Ramos (cell line): Measurements from ENCODE around the gene FAM174B.

ENCODE experiments used
- in situ Hi-C: fragments of 300-500 bp; cut with MboI; formaldehyde crosslinking; loops from one replicate; pipeline ENCODE4 v1.14.3; 2022; ENCODE audit warnings: low sequenced_read_pairs; ENCODE audit not compliant: unreplicated experiment

FAM174B gene

GRCh38 chr15:92655178-92655995 lies at the start of gene FAM174B:
TSS of gene FAM174B (minus strand) at chr15:92655775.
- in situ Hi-C loops = no loop called here

- in situ Hi-C loops = no loop called here
Measured at GRCh38 chr15:92696096-92696495, 40.5 kb upstream of the FAM174B start.

- in situ Hi-C loops = no loop called here
Measured at GRCh38 chr15:92693691-92694331, 38.2 kb upstream of the FAM174B start.

GRCh38 chr15:92690395-92690794 lies 34.8 kb upstream of the FAM174B start:
- in situ Hi-C loops = no loop called here

- in situ Hi-C loops = no loop called here
Measured at GRCh38 chr15:92687746-92688145, 32.2 kb upstream of the FAM174B start.

GRCh38 chr15:92687195-92687602 lies 31.6 kb upstream of the FAM174B start:
- in situ Hi-C loops = no loop called here

- in situ Hi-C loops = no loop called here
Measured at GRCh38 chr15:92683511-92683834, 27.9 kb upstream of the FAM174B start.

GRCh38 chr15:92682741-92683510 lies 27.4 kb upstream of the FAM174B start:
- in situ Hi-C loops = no loop called here

GRCh38 chr15:92681141-92681631 lies 25.6 kb upstream of the FAM174B start:
- in situ Hi-C loops = no loop called here

GRCh38 chr15:92677999-92678398 lies 22.4 kb upstream of the FAM174B start:
- in situ Hi-C loops = no loop called here

GRCh38 chr15:92676561-92676960 lies 21.0 kb upstream of the FAM174B start:
- in situ Hi-C loops = no loop called here

GRCh38 chr15:92675485-92675884 lies 19.9 kb upstream of the FAM174B start:
- in situ Hi-C loops = no loop called here

GRCh38 chr15:92674347-92674746 lies 18.8 kb upstream of the FAM174B start:
- in situ Hi-C loops = no loop called here

GRCh38 chr15:92672102-92672501 lies 16.5 kb upstream of the FAM174B start:
- in situ Hi-C loops = no loop called here

GRCh38 chr15:92671406-92671805 lies 15.8 kb upstream of the FAM174B start:
- in situ Hi-C loops = no loop called here

GRCh38 chr15:92670621-92671020 lies 15.0 kb upstream of the FAM174B start:
- in situ Hi-C loops = no loop called here

- in situ Hi-C loops = no loop called here
Measured at GRCh38 chr15:92669432-92669831, 13.9 kb upstream of the FAM174B start.

GRCh38 chr15:92668620-92669019 lies 13.0 kb upstream of the FAM174B start:
- in situ Hi-C loops = no loop called here

GRCh38 chr15:92667970-92668485 lies 12.5 kb upstream of the FAM174B start:
- in situ Hi-C loops = no loop called here

GRCh38 chr15:92667287-92667904 lies 11.8 kb upstream of the FAM174B start:
- in situ Hi-C loops = no loop called here
